Sigmoid colon (tissue), 4 donors: Measurements from ENCODE around the gene GRIK1.

Source experiments
- CTCF ChIP-seq, 4 experiments: fragments of 450-650 bp in 3 of 4; fragments of 200-600 bp in 1 of 4; IDR thresholded peaks; one replicate each; pipeline ENCODE4 v1.5.1; 2016 to 2019; ENCODE audit warnings: antibody characterized with exemption in 4 of 4, mild to moderate bottlenecking in 3 of 4, moderate library complexity in 2 of 4
- EP300 ChIP-seq, 4 donors: sonication (generic); formaldehyde crosslinking; IDR thresholded peaks; one replicate each; pipeline ENCODE4 v1.6.1; 2017; ENCODE audit warnings: antibody characterized with exemption in 4 of 4
- POLR2A ChIP-seq, 2 donors: fragments of 450-650 bp; IDR thresholded peaks; one replicate each; pipeline ENCODE4 v1.6.1; 2016; ENCODE audit warnings: antibody characterized with exemption in 2 of 2, mild to moderate bottlenecking in 2 of 2, moderate library complexity in 2 of 2
- POLR2AphosphoS5 ChIP-seq, 4 donors: sonication (generic); formaldehyde crosslinking; IDR thresholded peaks; one replicate each; pipeline ENCODE4 v1.6.1; 2017; ENCODE audit warnings: antibody characterized with exemption in 4 of 4

- TF ChIP-seq POLR2AphosphoS5 (IDR thresholded peaks at IDR 0.05) (no peak), CTCF (IDR thresholded peaks at IDR 0.05) (no peak), POLR2A (IDR thresholded peaks at IDR 0.05) (no peak), EP300 (IDR thresholded peaks at IDR 0.05) (no peak)
Measured at GRCh38 chr21:29987762-29988161, 48.0 kb upstream of the GRIK1 start.
